SIG-M5 treated with dmso at 0.1 percent for 504 hours (cell line): ENCODE measurements around the gene ZYG11B.
"Not testable (repeated sequence)": the region's sequence is repeated elsewhere in the genome, so short reads cannot be mapped to it uniquely, and the experiment has no call there.

Experiments
- DNase-seq: peaks from one replicate; lab custom pipeline; 2025; ENCODE audit not compliant: unreplicated experiment; lab: John Stamatoyannopoulos, UW

Gene ZYG11B

GRCh38 chr1:52706941-52707926, 19.0 kb upstream of the ZYG11B start:
- DNase-seq: peak; percentile 10

- no peak for DNase-seq
Observed at GRCh38 chr1:52707927-52708655, 18.2 kb upstream of the ZYG11B start.

GRCh38 chr1:52709016-52709415, 17.2 kb upstream of the ZYG11B start:
- DNase-seq: no peak

- no peak for DNase-seq
Observed at GRCh38 chr1:52713590-52713989, 12.7 kb upstream of the ZYG11B start.

GRCh38 chr1:52715296-52715695, 11.0 kb upstream of the ZYG11B start:
- DNase-seq: not testable (repeated sequence)

- DNase-seq: no peak
Observed at GRCh38 chr1:52723260-52723659, 3.0 kb upstream of the ZYG11B start.

GRCh38 chr1:52725903-52726264, 369 bp upstream of the ZYG11B start:
- DNase-seq: no peak

- peak; percentile 24 for DNase-seq
Observed at GRCh38 chr1:52727114-52727586, 897 bp downstream of the ZYG11B start.

- no peak for DNase-seq
Observed at GRCh38 chr1:52727956-52728656, 1.9 kb downstream of the ZYG11B start.

GRCh38 chr1:52733368-52733767, 7.1 kb downstream of the ZYG11B start:
- no peak for DNase-seq

- DNase-seq: not testable (repeated sequence)
Observed at GRCh38 chr1:52735371-52735770, 9.1 kb downstream of the ZYG11B start.

GRCh38 chr1:52738148-52738547, 11.9 kb downstream of the ZYG11B start:
- no peak for DNase-seq

GRCh38 chr1:52738893-52739292, 12.6 kb downstream of the ZYG11B start:
- no peak for DNase-seq

- DNase-seq: no peak
Observed at GRCh38 chr1:52739699-52740467, 13.6 kb downstream of the ZYG11B start.

GRCh38 chr1:52741259-52741658, 15.0 kb downstream of the ZYG11B start:
- DNase-seq: no peak

GRCh38 chr1:52746189-52746588, 19.9 kb downstream of the ZYG11B start:
- no peak for DNase-seq

GRCh38 chr1:52747450-52747849, 21.2 kb downstream of the ZYG11B start:
- no peak for DNase-seq

GRCh38 chr1:52748119-52748518, 21.9 kb downstream of the ZYG11B start:
- no peak for DNase-seq

- not testable (repeated sequence) for DNase-seq
Observed at GRCh38 chr1:52749496-52749895, 23.2 kb downstream of the ZYG11B start.

GRCh38 chr1:52750139-52750538, 23.9 kb downstream of the ZYG11B start:
- not testable (repeated sequence) for DNase-seq
